AG04450 (cell line): ENCODE measurements around the gene CCDC152. TPM values are rescaled to one million over a fixed set of nuclear protein-coding genes. Genes with fewer than 3 reads are reported as not detected.

Experiments used
- CTCF ChIA-PET: fragments of 300-600, 350-600 bp; formaldehyde crosslinking; extraction: SDS; loops from one replicate; lab custom pipeline; 2022; ENCODE audit warnings: antibody characterized with exemption, inconsistent platforms; lab: Charles Lee
- POLR2A ChIA-PET: fragments of 350-600 bp; formaldehyde crosslinking; extraction: SDS; loops from one replicate; lab custom pipeline; 2021; ENCODE audit warnings: antibody characterized with exemption, inconsistent platforms; lab: Yijun Ruan, JAX
- DNase-seq: peaks from one replicate; pipeline ENCODE4 v3.0.0-alpha.2; 2011; ENCODE audit warnings: low read depth, low spot score
- H3K27ac ChIP-seq: one replicate; pipeline ENCODE4 v1.5.1; 2012; ENCODE audit warnings: low read depth, low read length, control low read depth
- H3K27me3 ChIP-seq: one replicate; pipeline ENCODE4 v1.6.0; 2012; ENCODE audit warnings: low read length; ENCODE audit not compliant: control insufficient read depth, insufficient read depth
- H3K4me3 ChIP-seq: 2 replicates; pipeline ENCODE4 v1.5.1; 2011; ENCODE audit warnings: mild to moderate bottlenecking, low read depth, low read length, control low read depth
- H3K9me3 ChIP-seq: 2 replicates; pipeline ENCODE4 v1.5.1; 2012; ENCODE audit warnings: low read length; ENCODE audit not compliant: control insufficient read depth, insufficient read depth
- CTCF ChIP-seq: IDR thresholded peaks from 2 replicates; pipeline ENCODE4 v1.5.1; 2011; ENCODE audit warnings: low read depth, low read length, control low read depth, inconsistent platforms
- polyA plus RNA-seq: library from polyadenylated mRNA; depleted of rRNA; stranded (reverse); fragments of >200 nt; gene quantifications from 2 replicates; pipeline ENCODE4 v1.2.3, GENCODE V29; 2011; rRNA removed

The CCDC152 gene
- polyA plus RNA-seq, 1 experiment, result 2.1 TPM

- no peak for TF ChIP-seq CTCF
- H3K4me3 ChIP-seq, result no peak overlapping the region
- no peaks in the 10 kb centered on the region for H3K27me3 ChIP-seq
- no peak for DNase-seq
- POLR2A ChIA-PET, result no interaction called here
- H3K9me3 ChIP-seq, result no peaks in the 10 kb centered on the region
- CTCF ChIA-PET, result no interaction called here
- no peak overlapping the region for H3K27ac ChIP-seq
These were observed 91.9 kb downstream of the CCDC152 start for GRCh38 chr5:42848545-42848944.

GRCh38 chr5:42851481-42851880 lies 94.9 kb downstream of the CCDC152 start:
- ChIA-PET POLR2A (no interaction called here), CTCF (interaction anchor here (0.8 kb wide), 1 partner anchor 38 kb away, joined by 3 read pairs; no protein-coding TSS in a partner anchor)
- no peak for TF ChIP-seq CTCF
- no peak overlapping the region for H3K4me3 ChIP-seq
- no peaks in the 10 kb centered on the region for H3K27me3 ChIP-seq
- H3K27ac ChIP-seq, result no peak overlapping the region
- no peaks in the 10 kb centered on the region for H3K9me3 ChIP-seq
- DNase-seq, result no peak

Other genes starting within 250 kb of the CCDC152 start
- gene SELENOP, start 55.1 kb downstream of the CCDC152 start, polyA plus RNA-seq, result 2.0 TPM in 2 replicates